Bronchial epithelial cell (primary cell): ENCODE results near the gene SLC9A4. TPM values are rescaled to one million over a fixed set of nuclear protein-coding genes. Genes with fewer than 3 reads are reported as not detected.

Experiments used
- DNase-seq: peaks from one replicate; pipeline ENCODE4 v3.0.0-alpha.2; 2010; ENCODE audit warnings: low read depth
- FAIRE-seq: peaks from 2 replicates; lab custom pipeline; 2011; peaks lifted over from hg19 to GRCh38; lab: Jason Lieb, UNC
- H3K27me3 ChIP-seq: 2 replicates; pipeline ENCODE4 v1.5.1; 2011; ENCODE audit warnings: low read length; ENCODE audit not compliant: control insufficient read depth, insufficient read depth
- H3K36me3 ChIP-seq: 2 replicates; pipeline ENCODE4 v1.5.1; 2011; ENCODE audit warnings: low read length; ENCODE audit not compliant: control insufficient read depth, insufficient read depth
- H3K4me3 ChIP-seq: 2 replicates; pipeline ENCODE4 v1.5.1; 2011; ENCODE audit warnings: mild to moderate bottlenecking, low read depth, low read length, control low read depth
- total RNA-seq: library from RNA; depleted of rRNA; stranded (reverse); fragments of >200 nt; gene quantifications from 2 replicates; pipeline ENCODE4 v1.2.1, GENCODE V29; 2014
- TF ChIP-seq, protein P1 (sequence below): IDR thresholded peaks from 2 replicates; pipeline ENCODE4 v1.5.1; 2011; ENCODE audit warnings: mild to moderate bottlenecking, moderate library complexity, low read length, control low read depth, inconsistent platforms; ENCODE audit not compliant: insufficient read depth, severe bottlenecking

The SLC9A4 gene
- total RNA-seq, 1 donor from 2014 or later = under 0.01 TPM

DNA sequence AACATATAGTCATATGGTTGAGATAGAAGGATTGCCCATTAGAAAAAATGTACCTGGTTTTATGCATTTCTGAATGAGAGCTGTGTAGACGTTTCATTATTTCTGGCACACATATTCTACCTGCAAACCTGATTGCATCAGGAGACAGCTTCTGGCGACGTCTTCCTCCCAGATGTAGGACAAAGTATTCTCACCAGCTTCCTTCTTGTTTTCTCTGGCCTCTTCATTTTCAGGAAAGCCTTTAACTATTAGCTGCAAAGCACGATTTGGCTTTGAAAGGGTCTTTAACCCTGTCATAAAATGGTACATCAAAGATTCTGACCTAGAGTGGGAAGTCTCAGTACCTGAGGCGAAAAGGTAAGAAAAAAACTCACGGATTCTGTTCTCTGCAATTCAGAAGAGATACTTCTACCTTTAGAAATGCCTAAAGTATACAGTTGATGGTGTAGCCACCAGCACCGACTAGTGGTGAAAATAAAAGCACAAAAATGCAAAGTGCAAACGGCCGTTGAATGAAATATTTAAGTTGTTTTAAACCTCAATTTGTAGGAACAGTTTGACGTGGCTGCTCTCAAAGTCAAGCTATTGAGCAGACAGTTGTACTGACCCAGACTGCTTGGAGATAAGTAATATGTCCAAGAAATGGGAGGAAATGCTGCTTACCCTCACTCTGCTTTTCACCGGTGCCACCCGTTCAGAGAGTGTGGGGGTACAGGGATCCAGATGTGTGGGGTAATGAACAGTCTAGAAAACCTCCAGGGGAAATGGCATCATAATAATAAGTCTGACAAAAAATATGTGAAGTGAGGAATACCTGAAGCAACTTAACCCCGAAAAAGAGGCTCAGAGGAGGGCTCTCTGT lies 29.8 kb upstream of the SLC9A4 start:
- TF ChIP-seq, protein P1, sequence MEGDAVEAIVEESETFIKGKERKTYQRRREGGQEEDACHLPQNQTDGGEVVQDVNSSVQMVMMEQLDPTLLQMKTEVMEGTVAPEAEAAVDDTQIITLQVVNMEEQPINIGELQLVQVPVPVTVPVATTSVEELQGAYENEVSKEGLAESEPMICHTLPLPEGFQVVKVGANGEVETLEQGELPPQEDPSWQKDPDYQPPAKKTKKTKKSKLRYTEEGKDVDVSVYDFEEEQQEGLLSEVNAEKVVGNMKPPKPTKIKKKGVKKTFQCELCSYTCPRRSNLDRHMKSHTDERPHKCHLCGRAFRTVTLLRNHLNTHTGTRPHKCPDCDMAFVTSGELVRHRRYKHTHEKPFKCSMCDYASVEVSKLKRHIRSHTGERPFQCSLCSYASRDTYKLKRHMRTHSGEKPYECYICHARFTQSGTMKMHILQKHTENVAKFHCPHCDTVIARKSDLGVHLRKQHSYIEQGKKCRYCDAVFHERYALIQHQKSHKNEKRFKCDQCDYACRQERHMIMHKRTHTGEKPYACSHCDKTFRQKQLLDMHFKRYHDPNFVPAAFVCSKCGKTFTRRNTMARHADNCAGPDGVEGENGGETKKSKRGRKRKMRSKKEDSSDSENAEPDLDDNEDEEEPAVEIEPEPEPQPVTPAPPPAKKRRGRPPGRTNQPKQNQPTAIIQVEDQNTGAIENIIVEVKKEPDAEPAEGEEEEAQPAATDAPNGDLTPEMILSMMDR = peak; percentile 58
- FAIRE-seq (no peak), DNase-seq (peak; percentile 44)
- Histone ChIP-seq H3K36me3 (no peaks in the 10 kb centered on the region), H3K27me3 (no peaks in the 10 kb centered on the region), H3K4me3 (no peak overlapping the region)

DNA sequence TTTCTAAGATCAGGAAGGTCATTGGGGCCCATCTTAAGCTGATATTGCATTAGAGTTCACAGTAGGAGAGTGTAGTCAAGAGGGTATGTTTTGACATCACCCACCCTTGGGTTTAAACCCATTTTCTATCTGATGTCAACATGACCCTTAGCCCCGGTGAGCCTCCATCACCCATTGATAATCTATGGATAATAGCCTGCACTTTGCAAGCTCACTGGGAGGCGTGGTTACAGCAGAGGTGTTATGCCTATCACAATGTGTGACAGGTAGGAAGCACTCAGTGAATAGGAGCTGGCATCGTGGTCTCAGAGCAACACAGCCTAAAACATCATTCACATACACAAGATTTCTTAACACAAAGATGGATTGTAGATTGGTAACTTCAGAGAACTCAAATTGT lies 28.8 kb upstream of the SLC9A4 start:
- Histone ChIP-seq H3K4me3 (no peak overlapping the region), H3K27me3 (no peaks in the 10 kb centered on the region), H3K36me3 (no peaks in the 10 kb centered on the region)
- TF ChIP-seq, protein P1 = no peak
- DNase-seq (no peak), FAIRE-seq (no peak)

DNA sequence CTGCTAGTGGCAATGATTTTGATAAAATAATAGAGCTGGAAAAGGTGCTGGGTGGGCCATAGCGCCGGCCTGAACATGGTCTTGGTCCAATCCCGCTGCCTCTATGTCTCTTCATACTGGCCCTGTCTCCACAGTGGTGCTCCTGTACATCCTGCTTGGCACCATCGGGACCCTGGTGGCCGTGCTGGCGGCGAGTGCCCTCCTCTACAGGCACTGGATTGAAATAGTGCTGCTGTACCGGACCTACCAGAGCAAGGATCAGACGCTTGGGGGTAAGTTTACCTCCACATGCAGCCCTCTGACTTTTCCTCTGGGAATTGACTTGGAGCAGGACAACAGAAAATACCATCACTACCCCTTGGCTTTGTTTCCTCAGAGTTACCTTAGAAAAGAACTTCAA lies 26.1 kb upstream of the SLC9A4 start:
- no peak for FAIRE-seq

DNA sequence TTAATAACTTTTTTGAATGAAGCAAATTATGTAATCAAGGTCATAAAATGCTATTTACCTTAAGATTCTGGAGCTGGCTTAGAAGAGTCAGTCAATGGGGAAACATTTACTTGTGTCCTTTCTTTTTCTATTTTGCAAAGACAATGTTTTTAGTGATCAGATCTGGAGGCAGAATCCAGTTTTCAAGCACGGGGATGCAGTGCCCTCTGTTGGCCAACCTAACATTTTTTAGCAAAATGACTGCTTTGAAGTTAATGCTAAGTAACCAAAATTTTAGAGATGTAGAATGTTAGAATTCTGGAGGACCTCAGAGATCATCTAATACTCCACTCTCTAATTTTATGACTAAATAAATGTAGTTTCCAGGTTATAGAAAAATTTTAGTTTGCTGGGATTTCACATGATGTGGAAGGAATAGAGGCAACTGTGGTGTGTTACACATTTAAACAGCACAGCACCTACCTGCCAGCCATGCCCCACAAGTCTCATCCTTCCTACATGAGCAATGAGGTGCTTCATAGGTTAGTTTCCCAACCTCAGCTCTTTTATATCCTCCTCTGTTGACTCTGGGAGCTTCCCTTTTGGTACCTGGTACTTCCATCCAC lies 23.6 kb upstream of the SLC9A4 start:
- Histone ChIP-seq H3K36me3 (no peaks in the 10 kb centered on the region), H3K4me3 (no peak overlapping the region), H3K27me3 (no peaks in the 10 kb centered on the region)
- DNase-seq = peak; percentile 41
- FAIRE-seq = no peak
- TF ChIP-seq, protein P1 = peak; percentile 56

More for the DNA sequence above, 26.1 kb upstream of the SLC9A4 start:
- H3K4me3 ChIP-seq = no peak overlapping the region
- no peak for DNase-seq
- H3K27me3 ChIP-seq = no peaks in the 10 kb centered on the region
- TF ChIP-seq, protein P1 = no peak
- H3K36me3 ChIP-seq = no peaks in the 10 kb centered on the region

DNA sequence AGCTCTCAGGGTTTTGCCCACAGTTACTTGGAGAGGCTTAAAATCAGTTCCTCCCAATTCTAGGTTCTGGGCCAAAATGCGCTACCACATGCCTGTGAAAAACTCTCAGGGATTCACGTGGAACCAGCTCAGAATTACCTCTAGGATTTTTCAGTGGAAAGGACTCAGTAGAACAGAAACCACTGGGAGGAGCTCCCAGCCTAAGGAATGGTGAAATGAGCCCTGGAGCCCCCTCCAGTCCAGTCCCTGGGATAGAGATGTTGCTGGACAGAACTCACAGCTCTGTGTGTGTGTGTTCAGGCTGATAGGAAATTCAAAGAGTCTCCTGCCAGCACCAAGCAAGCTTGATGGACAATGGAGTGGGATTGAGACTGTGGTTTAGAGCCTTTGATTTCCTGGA lies 21.1 kb upstream of the SLC9A4 start:
- no peak for DNase-seq
- no peak for FAIRE-seq

More for the DNA sequence above, 21.1 kb upstream of the SLC9A4 start:
- TF ChIP-seq, protein P1 = no peak
- Histone ChIP-seq H3K27me3 (no peaks in the 10 kb centered on the region), H3K4me3 (no peak overlapping the region), H3K36me3 (no peaks in the 10 kb centered on the region)
